OCI-LY7 (cell line): Measurements from ENCODE around the gene SLC9C2. TPM values are rescaled to one million over a fixed set of nuclear protein-coding genes. Genes with fewer than 3 reads are reported as not detected.

Experiments used
- BruUV-seq: library from RNA; stranded (reverse); fragments of 400-500 nt; replicated peaks from 2 replicates; lab custom pipeline; 2021; lab: Mats Ljungman, UMichigan
- CTCF ChIA-PET: fragments of 300-600 bp; sonication (Branson Sonifier 250); formaldehyde crosslinking; loops from one replicate; lab custom pipeline; 2022; ENCODE audit warnings: antibody characterized with exemption; ENCODE audit not compliant: unreplicated experiment; lab: Charles Lee
- POLR2A ChIA-PET: fragments of 300-600 bp; sonication (Branson Sonifier 250); formaldehyde crosslinking; loops from one replicate; lab custom pipeline; 2022; ENCODE audit warnings: antibody characterized with exemption; lab: Charles Lee
- DNase-seq: peaks from one replicate; pipeline ENCODE4 v3.0.0-alpha.2; 2015; ENCODE audit warnings: low spot score
- H2AFZ ChIP-seq: fragments of 200-600 bp; sonication (generic), shearing (Covaris generic); 2 replicates; pipeline ENCODE4 v1.6.1; 2014; ENCODE audit warnings: mild to moderate bottlenecking, antibody characterized with exemption, low read length, moderate library complexity
- H3K27ac ChIP-seq: fragments of 200-600 bp; sonication (generic); 2 replicates; pipeline ENCODE4 v1.5.1; 2014; ENCODE audit warnings: mixed run types, low read depth, mild to moderate bottlenecking, moderate library complexity, low read length, inconsistent platforms; ENCODE audit not compliant: poor library complexity, severe bottlenecking
- H3K36me3 ChIP-seq: fragments of 200-600 bp; sonication (generic); 2 replicates; pipeline ENCODE4 v1.6.1; 2014; ENCODE audit warnings: mild to moderate bottlenecking, antibody characterized with exemption, low read length, moderate library complexity, mixed read lengths; ENCODE audit not compliant: insufficient read depth
- H3K4me1 ChIP-seq: fragments of 200-600 bp; sonication (generic); 2 replicates; pipeline ENCODE4 v1.5.1; 2014; ENCODE audit warnings: mild to moderate bottlenecking, low read length; ENCODE audit not compliant: insufficient read depth, poor library complexity, severe bottlenecking
- H3K4me2 ChIP-seq: fragments of 200-600 bp; sonication (generic); 2 replicates; pipeline ENCODE4 v1.6.1; 2014; ENCODE audit warnings: mild to moderate bottlenecking, low read length
- H3K4me3 ChIP-seq: fragments of 200-600 bp; sonication (generic); 2 replicates; pipeline ENCODE4 v1.5.1; 2014; ENCODE audit warnings: mild to moderate bottlenecking, low read depth, low read length; ENCODE audit not compliant: poor library complexity, severe bottlenecking
- H3K79me2 ChIP-seq: fragments of 200-600 bp; sonication (generic); 2 replicates; pipeline ENCODE4 v1.6.1; 2016; ENCODE audit warnings: low read depth, mild to moderate bottlenecking, low read length, moderate library complexity, mixed read lengths; ENCODE audit not compliant: insufficient read depth
- H3K9me2 ChIP-seq: fragments of 200-600 bp; sonication (generic); 2 replicates; pipeline ENCODE4 v1.6.1; 2016; ENCODE audit warnings: mild to moderate bottlenecking, low read length, mixed read lengths; ENCODE audit not compliant: insufficient read depth
- H3K9me3 ChIP-seq: fragments of 200-600 bp; sonication (generic); 2 replicates; pipeline ENCODE4 v1.6.1; 2014; ENCODE audit warnings: mild to moderate bottlenecking, mixed run types, low read length, mixed read lengths
- H4K20me1 ChIP-seq: fragments of 200-600 bp; sonication (generic); 2 replicates; pipeline ENCODE4 v1.6.1; 2014; ENCODE audit warnings: mild to moderate bottlenecking, antibody characterized with exemption, low read length, moderate library complexity, mixed read lengths; ENCODE audit not compliant: insufficient read depth
- CTCF ChIP-seq: fragments of 200-600 bp; sonication (generic); conservative IDR thresholded peaks from 2 replicates; pipeline ENCODE4 v1.5.1; 2014; ENCODE audit warnings: mild to moderate bottlenecking, antibody characterized with exemption, low read length, moderate library complexity, mixed read lengths
- EZH2phosphoT487 ChIP-seq: fragments of 200-600 bp; sonication (generic); IDR thresholded peaks from 2 replicates; pipeline ENCODE4 v1.6.1; 2018; ENCODE audit warnings: low read depth, borderline replicate concordance, mild to moderate bottlenecking, mixed run types, antibody characterized with exemption, low read length, moderate library complexity, mixed read lengths
- intact Hi-C: fragments of 100-400 bp; cut with micrococcal nuclease; formaldehyde crosslinking; loops from one replicate; pipeline ENCODE4 v1.10.0; 2022; ENCODE audit not compliant: unreplicated experiment
- total RNA-seq, 2 experiments: library from RNA; depleted of rRNA in 1 of 2; stranded (reverse); fragments of >200 nt in 1 of 2; shearing (Covaris generic) in 1 of 2; gene quantifications; 2 replicates each; pipeline ENCODE4 v1.2.3, GENCODE V29; 2014 to 2022

The SLC9C2 gene
- total RNA-seq, 2 experiments from 2014 or later = not detected

GRCh38 chr1:173551699-173552098, 51.2 kb downstream of the SLC9C2 start:
- no peak overlapping the region for H2AFZ ChIP-seq
- CTCF ChIA-PET = no interaction called here
- DNase-seq = no peak
- no peaks in the 10 kb centered on the region for H4K20me1 ChIP-seq
- no peaks in the 10 kb centered on the region for H3K9me2 ChIP-seq
- POLR2A ChIA-PET = no interaction called here
- H3K4me2 ChIP-seq = no peak overlapping the region
- no peak for TF ChIP-seq CTCF
- no peak for TF ChIP-seq EZH2phosphoT487
- BruUV-seq = no TSS peak
- H3K27ac ChIP-seq = no peak overlapping the region
- no peaks in the 10 kb centered on the region for H3K4me1 ChIP-seq
- H3K79me2 ChIP-seq = no peaks in the 10 kb centered on the region
- H3K36me3 ChIP-seq = no peaks in the 10 kb centered on the region
- no peaks in the 10 kb centered on the region for H3K9me3 ChIP-seq
- H3K4me3 ChIP-seq = no peak overlapping the region
- intact Hi-C loops = no loop called here

- DNase-seq = no peak
- no peaks in the 10 kb centered on the region for H3K9me3 ChIP-seq
- H3K79me2 ChIP-seq = no peaks in the 10 kb centered on the region
- no peaks in the 10 kb centered on the region for H4K20me1 ChIP-seq
- no peak overlapping the region for H2AFZ ChIP-seq
- no peak for TF ChIP-seq CTCF
- TF ChIP-seq EZH2phosphoT487 = no peak
- H3K4me2 ChIP-seq = no peak overlapping the region
- ChIA-PET POLR2A (no interaction called here), CTCF (no interaction called here)
- no peak overlapping the region for H3K4me3 ChIP-seq
- no peak overlapping the region for H3K27ac ChIP-seq
- no peaks in the 10 kb centered on the region for H3K4me1 ChIP-seq
- no peaks in the 10 kb centered on the region for H3K36me3 ChIP-seq
- no TSS peak for BruUV-seq
- intact Hi-C loops = no loop called here
- H3K9me2 ChIP-seq = no peaks in the 10 kb centered on the region
Observed at GRCh38 chr1:173549813-173550212, 53.1 kb downstream of the SLC9C2 start.

- H3K4me1 ChIP-seq = no peaks in the 10 kb centered on the region
- H3K27ac ChIP-seq = no peak overlapping the region
- no peaks in the 10 kb centered on the region for H3K9me2 ChIP-seq
- no peaks in the 10 kb centered on the region for H3K9me3 ChIP-seq
- ChIA-PET CTCF (no interaction called here), POLR2A (no interaction called here)
- no peak overlapping the region for H2AFZ ChIP-seq
- no peak for DNase-seq
- no peak overlapping the region for H3K4me3 ChIP-seq
- no peaks in the 10 kb centered on the region for H3K79me2 ChIP-seq
- no TSS peak for BruUV-seq
- H4K20me1 ChIP-seq = no peaks in the 10 kb centered on the region
- no peaks in the 10 kb centered on the region for H3K36me3 ChIP-seq
- intact Hi-C loops = no loop called here
- H3K4me2 ChIP-seq = no peak overlapping the region
- TF ChIP-seq CTCF (0 out of 2 replicates have a peak, but pooled peaks have one; percentile 20), EZH2phosphoT487 (no peak)
Observed at GRCh38 chr1:173545688-173546087, 57.2 kb downstream of the SLC9C2 start.
